Stomach (tissue), 9 donors: ENCODE data around the gene COLEC12. TPM values are rescaled to one million over a fixed set of nuclear protein-coding genes. Genes with fewer than 3 reads are reported as not detected.

Experiments used
- DNase-seq, 2 donors: peaks; one replicate each; pipeline versions ENCODE4 v3.0.0 to v3.0.0-alpha.2; 2013 to 2019
- H3K27ac ChIP-seq, 5 donors: fragments of 200-600 bp in 4 of 5; sonication (generic) in 4 of 5; one replicate each; pipeline ENCODE4 v1.5.1; 2013 to 2019; ENCODE audit warnings: mild to moderate bottlenecking in 1 of 5, moderate library complexity in 1 of 5
- H3K27me3 ChIP-seq, 3 donors: fragments of 200-600 bp; sonication (generic); one replicate each; pipeline ENCODE4 v1.5.1; 2017 to 2019; ENCODE audit warnings: mixed run types in 1 of 3
- H3K36me3 ChIP-seq, 4 donors: fragments of 200-600 bp; sonication (generic); 1 replicate in 3 of 4; 2 replicates in 1 of 4; pipeline ENCODE4 v1.5.1; 2016 to 2019
- H3K4me1 ChIP-seq, 4 donors: fragments of 200-600 bp; sonication (generic); one replicate each; pipeline ENCODE4 v1.5.1; 2016 to 2019
- H3K4me3 ChIP-seq, 4 donors: fragments of 200-600 bp; sonication (generic) in 3 of 4; one replicate each; pipeline ENCODE4 v1.5.1; 2016 to 2019; ENCODE audit warnings: mild to moderate bottlenecking in 1 of 4
- H3K9me3 ChIP-seq, 4 donors: fragments of 200-600 bp; sonication (generic); one replicate each; pipeline ENCODE4 v1.5.1; 2016 to 2019
- EP300 ChIP-seq: sonication (generic); formaldehyde crosslinking; IDR thresholded peaks from one replicate; pipeline ENCODE4 v1.6.1; 2017; ENCODE audit warnings: antibody characterized with exemption
- POLR2A ChIP-seq, 4 donors: fragments of 450-650 bp; IDR thresholded peaks; one replicate each; pipeline ENCODE4 v1.6.1; 2016; ENCODE audit warnings: antibody characterized with exemption in 4 of 4, control low read depth in 2 of 4, mild to moderate bottlenecking in 1 of 4, moderate library complexity in 1 of 4
- POLR2AphosphoS5 ChIP-seq, 3 donors: sonication (generic); formaldehyde crosslinking; IDR thresholded peaks; one replicate each; pipeline ENCODE4 v1.6.1; 2016; ENCODE audit warnings: antibody characterized with exemption in 3 of 3
- WGBS, 5 donors: extraction: QIAGEN DNeasy Blood & Tissue Kit in 3 of 5; methylation state at CpG; one replicate each; pipeline versions ENCODE4 v1.1.5 to v1.1.7; 2013 to 2018; 5-methylcytosine and 5-hydroxymethylcytosine counted together
- intact Hi-C: fragments of 100-400 bp; cut with DNase I; formaldehyde crosslinking; loops from one replicate; pipeline ENCODE4 v1.15.1; 2023; ENCODE audit warnings: low total_unique reads
- polyA plus RNA-seq, 3 donors: library from polyadenylated mRNA; stranded (reverse); fragments of 200-250 nt; gene quantifications; one replicate each; pipeline ENCODE4 v1.2.3, GENCODE V29; 2013
- total RNA-seq, 5 donors: library from RNA; depleted of rRNA; stranded (reverse); fragments of >200 nt; gene quantifications; one replicate each; pipeline versions ENCODE4 v1.1.0 to v1.2.3, GENCODE V29; 2014 to 2016
- TF ChIP-seq, protein P1 (sequence below), 7 experiments: fragments of 450-650 bp in 4 of 7; fragments of 200-600 bp in 3 of 7; sonication (generic) in 3 of 7; IDR thresholded peaks; one replicate each; pipeline ENCODE4 v1.5.1; 2016 to 2019; ENCODE audit warnings: antibody characterized with exemption in 7 of 7, control low read depth in 2 of 7, mild to moderate bottlenecking in 1 of 7
- donor health status: healthy with polysubstance abuse.
- donor health status: Bipolar disorder and iron deficiency.
- donor health status: healthy.

Gene COLEC12
- total and polyA plus RNA-seq, 8 donors: 1.7 to 37.5 (median 5.6) TPM

DNA sequence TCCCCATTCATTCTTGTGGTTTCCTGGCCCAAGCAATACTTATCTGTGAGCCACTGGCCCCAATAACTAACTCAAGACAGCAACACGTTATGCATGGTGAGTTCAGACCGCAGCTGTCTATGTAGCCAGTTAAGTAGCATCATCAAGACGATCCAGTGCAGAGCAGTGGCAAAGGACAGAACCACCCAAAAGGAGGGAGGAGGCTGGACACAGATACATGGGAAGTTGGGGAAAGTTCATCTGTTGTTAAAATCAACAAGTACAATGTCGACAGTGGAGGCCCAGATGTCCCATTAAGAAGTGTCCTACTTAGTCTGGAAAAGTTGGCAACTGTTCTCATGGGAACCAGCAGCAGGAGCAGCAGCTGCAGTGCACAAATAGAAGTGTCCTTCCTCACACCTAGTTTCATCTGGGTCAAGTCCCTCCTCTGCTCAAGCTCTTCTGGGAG is 125.8 kb downstream of the COLEC12 start:
- TF ChIP-seq POLR2A (IDR thresholded peaks at IDR 0.05) (no peak), EP300 (no peak), POLR2AphosphoS5 (IDR thresholded peaks at IDR 0.05) (peak in 1 of 3 donors; percentile 11)
- TF ChIP-seq, protein P1, sequence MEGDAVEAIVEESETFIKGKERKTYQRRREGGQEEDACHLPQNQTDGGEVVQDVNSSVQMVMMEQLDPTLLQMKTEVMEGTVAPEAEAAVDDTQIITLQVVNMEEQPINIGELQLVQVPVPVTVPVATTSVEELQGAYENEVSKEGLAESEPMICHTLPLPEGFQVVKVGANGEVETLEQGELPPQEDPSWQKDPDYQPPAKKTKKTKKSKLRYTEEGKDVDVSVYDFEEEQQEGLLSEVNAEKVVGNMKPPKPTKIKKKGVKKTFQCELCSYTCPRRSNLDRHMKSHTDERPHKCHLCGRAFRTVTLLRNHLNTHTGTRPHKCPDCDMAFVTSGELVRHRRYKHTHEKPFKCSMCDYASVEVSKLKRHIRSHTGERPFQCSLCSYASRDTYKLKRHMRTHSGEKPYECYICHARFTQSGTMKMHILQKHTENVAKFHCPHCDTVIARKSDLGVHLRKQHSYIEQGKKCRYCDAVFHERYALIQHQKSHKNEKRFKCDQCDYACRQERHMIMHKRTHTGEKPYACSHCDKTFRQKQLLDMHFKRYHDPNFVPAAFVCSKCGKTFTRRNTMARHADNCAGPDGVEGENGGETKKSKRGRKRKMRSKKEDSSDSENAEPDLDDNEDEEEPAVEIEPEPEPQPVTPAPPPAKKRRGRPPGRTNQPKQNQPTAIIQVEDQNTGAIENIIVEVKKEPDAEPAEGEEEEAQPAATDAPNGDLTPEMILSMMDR (IDR thresholded peaks at IDR 0.05): no peak
- intact Hi-C loops: no loop called here
- DNase-seq: peak in 1 of 2 donors; percentile 57
- peak overlapping the region in 3 of 5 donors; percentile 20 to 38 (median 26) for H3K27ac ChIP-seq
- 58 to 79% (median 61%) methylated on average over 4 of the region's 4 CpGs for WGBS, 5 donors
- H3K4me3 ChIP-seq: no peak overlapping the region
- H3K9me3 ChIP-seq: no peaks in the 10 kb centered on the region
- H3K36me3 ChIP-seq: no peaks in the 10 kb centered on the region
- H3K4me1 ChIP-seq: peaks cover 16 to 68% (median 47%) of the 10 kb centered on the region in 4 donors
- no peaks in the 10 kb centered on the region for H3K27me3 ChIP-seq

DNA sequence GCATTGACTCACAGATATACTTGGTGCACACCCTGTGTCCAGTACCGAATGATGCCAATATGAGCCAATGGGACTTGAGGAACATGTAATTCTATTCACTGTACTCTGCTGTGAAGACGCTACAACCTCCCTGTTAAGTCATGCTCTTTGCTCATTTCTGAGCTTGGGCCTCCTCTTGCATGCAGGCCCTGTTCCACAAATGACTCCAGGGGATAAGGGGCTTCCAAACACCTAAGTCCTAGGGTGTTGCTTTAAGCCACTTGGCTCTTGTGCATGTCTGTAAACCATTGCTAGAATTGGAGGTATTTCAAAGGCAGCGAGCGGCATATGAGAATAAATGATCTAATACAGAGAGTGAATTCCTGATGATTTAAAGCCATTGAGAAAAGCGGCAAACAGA is 126.7 kb downstream of the COLEC12 start:
- H3K27me3 ChIP-seq: no peaks in the 10 kb centered on the region
- no peaks in the 10 kb centered on the region for H3K9me3 ChIP-seq
- peak overlapping the region in 1 of 5 donors; percentile 20 for H3K27ac ChIP-seq
- 88 to 97% (median 93%) methylated on average over 5 of the region's 5 CpGs for WGBS, 5 donors
- H3K4me1 ChIP-seq: peaks cover 16 to 65% (median 46%) of the 10 kb centered on the region in 4 donors
- no peak for DNase-seq
- no peaks in the 10 kb centered on the region for H3K36me3 ChIP-seq
- H3K4me3 ChIP-seq: no peak overlapping the region
- TF ChIP-seq POLR2A (IDR thresholded peaks at IDR 0.05) (no peak), POLR2AphosphoS5 (IDR thresholded peaks at IDR 0.05) (no peak), EP300 (no peak)
- TF ChIP-seq, protein P1 (IDR thresholded peaks at IDR 0.05): no peak
- intact Hi-C loops: no loop called here

DNA sequence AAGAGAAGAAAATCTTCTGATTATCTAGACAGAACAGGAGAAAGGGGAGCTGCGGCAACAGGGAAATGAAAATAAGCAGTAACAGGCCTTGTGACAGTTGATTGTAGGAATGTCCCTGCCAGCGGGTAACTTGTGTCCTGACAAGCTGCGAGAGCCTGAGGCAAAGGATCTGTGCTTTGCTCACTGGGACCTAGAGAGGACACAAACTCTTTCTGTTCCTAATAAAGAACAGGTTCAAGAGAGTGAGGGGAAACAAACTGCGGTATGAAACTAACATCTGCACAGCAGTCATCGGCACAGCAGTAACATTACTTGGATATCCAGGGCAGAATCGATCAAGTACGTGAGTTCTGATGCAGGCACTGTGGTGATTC is 128.9 kb downstream of the COLEC12 start:
- no peaks in the 10 kb centered on the region for H3K9me3 ChIP-seq
- no peaks in the 10 kb centered on the region for H3K27me3 ChIP-seq
- peak overlapping the region in 3 of 5 donors; percentile 18 to 49 (median 30) for H3K27ac ChIP-seq
- DNase-seq: no peak
- TF ChIP-seq EP300 (no peak), POLR2AphosphoS5 (IDR thresholded peaks at IDR 0.05) (no peak), POLR2A (IDR thresholded peaks at IDR 0.05) (no peak)
- TF ChIP-seq, protein P1 (IDR thresholded peaks at IDR 0.05): no peak
- WGBS, 5 donors: 69 to 81% (median 75%) methylated on average over 7 of the region's 7 CpGs
- no peaks in the 10 kb centered on the region for H3K36me3 ChIP-seq
- intact Hi-C loops: no loop called here
- no peak overlapping the region for H3K4me3 ChIP-seq
- peaks cover 8 to 43% (median 26%) of the 10 kb centered on the region in 4 donors for H3K4me1 ChIP-seq

DNA sequence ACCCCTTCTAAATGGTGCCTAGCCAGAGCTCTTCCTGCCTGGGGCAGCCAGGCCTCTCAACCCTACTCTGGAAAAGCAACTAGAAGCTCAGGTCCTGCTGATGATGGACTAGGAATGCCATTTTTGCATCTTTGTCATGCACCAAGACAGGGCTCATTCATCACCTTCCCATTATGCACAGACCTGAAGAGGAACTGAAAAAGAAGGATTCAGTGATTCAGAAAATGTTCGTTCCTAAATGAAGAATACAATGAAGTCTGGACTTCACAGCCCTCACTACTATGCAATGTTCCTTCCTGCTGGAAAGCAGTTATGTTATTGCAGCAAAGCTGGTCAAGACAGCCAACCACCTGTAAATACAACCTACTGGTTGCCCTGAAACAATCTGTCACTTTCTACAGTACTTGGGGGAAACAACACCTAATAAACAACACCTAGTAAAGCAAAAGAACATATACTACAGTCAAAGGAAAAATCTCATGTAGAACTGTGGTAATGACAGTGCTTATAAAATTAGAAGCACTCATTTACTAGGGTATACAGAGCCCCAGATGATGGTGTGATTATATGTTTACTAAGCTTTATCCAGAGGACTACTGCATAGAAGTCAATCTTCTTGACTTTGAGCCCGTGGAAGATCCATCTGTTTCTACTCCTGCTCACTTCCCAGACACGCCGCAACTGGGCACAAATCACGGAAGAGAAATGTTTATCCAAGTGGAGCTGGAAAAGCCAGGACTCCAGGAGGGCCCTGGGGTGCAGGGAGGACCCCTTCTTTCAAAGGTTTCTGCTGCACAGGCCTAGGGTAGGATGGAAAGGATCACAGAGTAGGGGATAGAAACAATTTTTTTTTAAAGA is 129.5 kb downstream of the COLEC12 start:
- DNase-seq: no peak
- H3K27ac ChIP-seq: peak overlapping the region in 3 of 5 donors; percentile 18 to 49 (median 30)
- H3K36me3 ChIP-seq: no peaks in the 10 kb centered on the region
- WGBS, 5 donors: 54 to 71% (median 60%) methylated on average over 5 of the region's 5 CpGs
- intact Hi-C loops: no loop called here
- no peak for TF ChIP-seq POLR2A (IDR thresholded peaks at IDR 0.05)
- TF ChIP-seq EP300: no peak
- TF ChIP-seq, protein P1 (IDR thresholded peaks at IDR 0.05): no peak
- no peak for TF ChIP-seq POLR2AphosphoS5 (IDR thresholded peaks at IDR 0.05)
- no peak overlapping the region for H3K4me3 ChIP-seq
- H3K4me1 ChIP-seq: peaks cover 2 to 37% (median 20%) of the 10 kb centered on the region in 4 donors
- no peaks in the 10 kb centered on the region for H3K27me3 ChIP-seq
- no peaks in the 10 kb centered on the region for H3K9me3 ChIP-seq
